ENCODE results near the gene ABCA7.

Gene ABCA7

DNA sequence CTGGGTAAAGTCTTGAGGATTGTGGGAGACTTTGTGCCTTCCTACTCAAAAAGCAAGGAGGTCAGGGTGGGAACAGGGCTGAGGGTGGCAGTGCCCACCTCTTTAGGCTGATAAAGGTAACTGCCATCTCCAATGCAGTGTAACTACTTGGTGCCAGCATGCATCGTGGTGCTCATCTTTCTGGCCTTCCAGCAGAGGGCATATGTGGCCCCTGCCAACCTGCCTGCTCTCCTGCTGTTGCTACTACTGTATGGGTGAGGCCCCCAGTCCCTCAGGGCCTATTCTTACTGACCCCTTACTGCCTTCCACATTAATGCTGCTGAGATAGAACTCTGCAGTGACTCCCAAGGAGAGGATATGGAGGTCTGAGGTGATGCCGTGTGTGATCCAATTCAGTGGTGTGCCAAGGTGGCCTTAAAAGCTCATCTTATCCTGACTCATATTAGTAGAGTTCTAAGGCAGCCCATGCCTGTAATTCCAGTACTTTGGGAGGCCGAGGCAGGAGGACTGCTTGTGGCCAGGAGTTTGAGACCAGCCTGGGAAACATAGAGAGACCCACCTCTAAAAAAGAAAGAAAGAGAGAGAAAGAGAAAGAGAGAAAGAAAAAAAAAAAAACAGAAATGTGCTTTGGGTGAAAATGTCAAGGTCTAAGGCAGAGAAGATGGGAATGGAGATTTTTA, 17.4 kb downstream of the ABCA7 start:
- DNase-seq (ENCODE audit: low spot score): no peak

- DNase-seq (ENCODE audit: low spot score): no peak
Measured at GRCh38 chr19:1058112-1058511, 18.2 kb downstream of the ABCA7 start.

DNA sequence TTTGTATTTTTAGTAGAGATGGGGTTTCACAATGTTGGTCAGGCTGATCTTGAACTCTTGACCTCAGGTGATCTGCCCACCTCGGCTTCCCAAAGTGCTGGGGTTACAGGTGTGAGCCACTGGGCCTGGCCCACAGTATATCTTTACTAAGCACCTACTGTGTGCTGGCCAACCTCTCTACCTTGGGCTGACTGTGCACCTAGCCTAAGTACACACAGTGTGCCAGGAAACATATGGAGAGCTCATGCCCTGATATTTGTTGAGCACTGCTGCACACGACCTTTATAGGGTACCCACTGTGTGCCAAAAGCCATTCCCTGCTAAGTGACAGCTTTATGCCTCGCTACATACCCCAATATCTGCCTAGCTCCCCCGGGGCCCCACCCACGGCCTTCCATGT, 20.8 kb downstream of the ABCA7 start:
- DNase-seq (ENCODE audit: low spot score): no peak

GRCh38 chr19:1061987-1062386, 22.1 kb downstream of the ABCA7 start:
- DNase-seq (ENCODE audit: low spot score): no peak

- DNase-seq (ENCODE audit: low spot score): no peak
Measured at GRCh38 chr19:1062387-1063029, 22.6 kb downstream of the ABCA7 start.

DNA sequence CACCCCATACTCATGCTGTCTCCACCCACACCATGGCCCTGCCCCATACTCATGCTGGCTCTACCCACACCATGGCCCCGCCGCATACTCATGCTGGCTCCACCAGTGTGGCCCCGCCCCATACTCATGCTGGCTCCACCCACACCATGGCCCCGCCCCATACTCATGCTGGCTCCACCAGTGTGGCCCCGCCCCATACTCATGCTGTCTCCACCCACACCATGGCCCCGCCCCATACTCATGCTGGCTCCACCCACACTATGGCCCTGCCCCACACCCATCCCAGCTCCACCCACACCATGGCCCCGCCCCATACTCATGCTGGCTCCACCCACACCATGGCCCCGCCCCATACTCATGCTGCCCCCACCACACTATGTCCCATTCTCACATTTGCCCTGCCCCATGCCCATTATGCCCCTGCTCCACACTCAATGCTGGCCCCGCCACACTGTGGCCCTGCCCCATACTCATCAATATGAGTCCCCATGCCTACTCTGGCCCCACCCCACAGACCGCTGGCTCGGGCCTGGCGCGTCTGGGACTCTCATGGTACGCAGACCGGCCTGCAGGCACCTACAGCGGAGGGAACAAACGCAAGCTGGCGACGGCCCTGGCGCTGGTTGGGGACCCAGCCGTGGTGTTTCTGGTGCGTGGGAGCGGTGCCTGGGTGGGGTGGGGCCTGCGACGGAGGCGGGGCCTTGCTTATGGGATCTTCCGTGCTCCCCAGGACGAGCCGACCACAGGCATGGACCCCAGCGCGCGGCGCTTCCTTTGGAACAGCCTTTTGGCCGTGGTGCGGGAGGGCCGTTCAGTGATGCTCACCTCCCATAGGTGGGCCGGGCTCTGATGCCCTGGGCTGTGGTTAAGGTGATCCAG, 23.4 kb downstream of the ABCA7 start:
- no peak for DNase-seq (ENCODE audit: low spot score)

- no peak for DNase-seq (ENCODE audit: low spot score)
Measured at GRCh38 chr19:1063909-1064660, 24.2 kb downstream of the ABCA7 start.

- no peak for DNase-seq (ENCODE audit: low spot score)
Measured at GRCh38 chr19:1064661-1065605, 25.0 kb downstream of the ABCA7 start.

GRCh38 chr19:1065606-1066109, 25.8 kb downstream of the ABCA7 start:
- no peak for DNase-seq (ENCODE audit: low spot score)

GRCh38 chr19:1066251-1066747, 26.4 kb downstream of the ABCA7 start:
- DNase-seq (ENCODE audit: low spot score): no peak

DNA sequence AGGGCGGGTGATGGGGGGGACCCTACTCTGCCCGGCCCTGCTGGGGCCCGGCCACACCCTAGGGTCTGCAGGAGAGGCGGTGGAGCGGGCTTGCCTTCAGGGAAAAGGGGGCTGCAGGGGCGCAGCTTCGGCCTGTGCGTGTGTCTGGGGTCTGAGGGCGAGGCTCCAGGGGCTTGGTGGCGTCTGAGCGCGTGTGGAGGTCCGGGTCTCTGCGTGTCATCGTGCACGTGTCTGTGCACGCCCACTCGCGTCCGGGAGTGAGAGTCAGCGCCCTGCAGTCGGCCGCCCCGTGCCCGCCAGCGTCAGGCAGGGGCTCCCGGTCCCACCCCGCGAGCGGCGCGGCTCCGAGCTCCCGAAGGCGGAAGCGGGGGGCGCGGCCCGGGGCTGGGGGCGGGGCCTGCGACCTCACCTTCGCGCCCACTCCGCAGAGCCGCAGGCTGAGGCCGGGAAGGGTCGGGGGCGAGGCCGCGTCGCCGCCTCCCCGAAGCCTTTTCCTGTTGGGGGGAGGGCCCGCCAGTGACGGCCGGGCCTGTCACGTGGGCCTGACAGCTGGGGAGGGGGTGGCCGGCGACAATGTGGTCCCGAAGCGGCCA, 26.9 kb downstream of the ABCA7 start, which contains the start of gene ARHGAP45:
ARHGAP45 (plus strand) TSS at position 420 of the 593 bp plus-strand sequence. CDS start 239 bp downstream, outside the sequence.
- DNase-seq (ENCODE audit: low spot score): peak; percentile 20

GRCh38 chr19:1067341-1067957, 27.5 kb downstream of the ABCA7 start:
- DNase-seq (ENCODE audit: low spot score): no peak

- DNase-seq (ENCODE audit: low spot score): peak; percentile 24
Measured at GRCh38 chr19:1068009-1069001, 28.4 kb downstream of the ABCA7 start.

- peak; percentile 68 for DNase-seq (ENCODE audit: low spot score)
Measured at GRCh38 chr19:1069009-1069779, 29.3 kb downstream of the ABCA7 start.

- no peak for DNase-seq (ENCODE audit: low spot score)
Measured at GRCh38 chr19:1070576-1070930, 30.6 kb downstream of the ABCA7 start.

DNA sequence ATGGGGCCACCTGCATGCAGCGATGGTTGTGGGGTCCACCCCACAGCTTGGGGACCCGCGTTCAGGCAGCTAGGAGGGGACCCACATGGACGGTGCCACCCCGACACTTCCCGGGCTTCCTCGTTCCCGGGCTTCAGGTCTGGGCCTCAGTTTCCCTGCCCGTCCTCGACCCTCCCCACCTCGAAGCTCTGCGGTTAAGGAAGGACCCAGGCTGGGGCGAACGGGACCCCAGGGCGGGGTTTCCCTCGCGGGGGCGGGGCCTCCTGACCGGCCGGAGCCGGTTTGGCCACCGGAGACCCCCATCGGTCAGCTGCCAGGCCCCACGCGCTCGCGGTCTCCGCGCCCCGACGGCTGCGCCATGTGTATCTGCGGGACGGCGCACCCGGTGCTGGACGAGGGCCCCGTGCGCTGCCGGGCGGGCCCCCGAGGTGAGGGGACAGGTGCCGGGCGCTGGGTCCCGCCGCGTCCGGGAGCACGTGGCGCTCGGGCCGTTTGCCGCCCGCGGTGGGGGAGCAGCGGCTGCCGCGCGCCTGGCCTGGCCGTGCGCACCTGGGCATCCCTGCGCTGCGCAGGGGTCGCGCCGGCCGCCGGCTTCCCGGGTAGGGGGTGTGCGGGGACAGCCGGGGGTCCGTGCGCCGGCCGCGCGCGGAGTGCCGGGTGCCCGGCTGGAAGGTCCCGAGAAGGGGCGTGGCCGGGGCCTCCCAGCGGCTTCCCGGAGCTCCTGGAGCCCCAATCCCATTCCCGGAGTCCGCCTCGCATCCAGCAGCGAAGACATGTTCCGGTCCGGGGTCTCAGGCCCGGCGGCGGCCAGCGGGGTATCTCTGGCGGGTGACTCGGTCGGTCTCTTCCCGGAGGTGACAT, 31.3 kb downstream of the ABCA7 start:
- DNase-seq (ENCODE audit: low spot score): no peak

All from Ammon's horn (tissue), 1 donor.